Measurements from ENCODE around the gene GAREM1. TPM values are rescaled to one million over a fixed set of nuclear protein-coding genes. Genes with fewer than 3 reads are reported as not detected.

GAREM1 gene
- total and polyA plus RNA-seq, 12 donors: 3.5 to 69.5 (median 23.0) TPM

DNA sequence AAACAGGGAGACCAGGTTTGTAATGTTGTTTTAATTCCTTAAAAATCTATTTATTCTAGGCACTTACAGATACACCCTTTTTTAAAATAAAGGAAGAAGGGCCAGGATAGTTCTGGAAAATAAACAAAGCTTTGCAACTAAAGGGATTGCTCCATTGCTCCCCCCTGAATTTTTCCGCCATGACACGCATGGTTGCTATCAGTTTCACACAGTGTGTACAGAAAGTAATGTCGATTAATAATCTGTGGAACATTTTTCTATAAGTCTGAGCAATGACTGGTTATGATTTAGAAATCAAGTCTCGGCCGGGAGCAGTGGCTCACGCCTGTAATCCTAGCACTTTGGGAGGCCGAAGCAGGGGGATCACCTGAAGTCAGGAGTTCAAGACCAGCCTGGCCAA is 90.8 kb downstream of the GAREM1 start:
- Histone ChIP-seq H3K27ac (no peak overlapping the region), H3K36me3 (replicated peaks in 1 of 2) (no peaks in the 10 kb centered on the region), H3K4me3 (no peak overlapping the region), H3K27me3 (no peaks in the 10 kb centered on the region), H3K9me3 (replicated peaks in 1 of 3) (no peaks in the 10 kb centered on the region), H3K4me1 (replicated peaks in 1 of 2) (peaks cover 20 to 25% of the 10 kb centered on the region in 2 donors)
- TF ChIP-seq, protein P1, sequence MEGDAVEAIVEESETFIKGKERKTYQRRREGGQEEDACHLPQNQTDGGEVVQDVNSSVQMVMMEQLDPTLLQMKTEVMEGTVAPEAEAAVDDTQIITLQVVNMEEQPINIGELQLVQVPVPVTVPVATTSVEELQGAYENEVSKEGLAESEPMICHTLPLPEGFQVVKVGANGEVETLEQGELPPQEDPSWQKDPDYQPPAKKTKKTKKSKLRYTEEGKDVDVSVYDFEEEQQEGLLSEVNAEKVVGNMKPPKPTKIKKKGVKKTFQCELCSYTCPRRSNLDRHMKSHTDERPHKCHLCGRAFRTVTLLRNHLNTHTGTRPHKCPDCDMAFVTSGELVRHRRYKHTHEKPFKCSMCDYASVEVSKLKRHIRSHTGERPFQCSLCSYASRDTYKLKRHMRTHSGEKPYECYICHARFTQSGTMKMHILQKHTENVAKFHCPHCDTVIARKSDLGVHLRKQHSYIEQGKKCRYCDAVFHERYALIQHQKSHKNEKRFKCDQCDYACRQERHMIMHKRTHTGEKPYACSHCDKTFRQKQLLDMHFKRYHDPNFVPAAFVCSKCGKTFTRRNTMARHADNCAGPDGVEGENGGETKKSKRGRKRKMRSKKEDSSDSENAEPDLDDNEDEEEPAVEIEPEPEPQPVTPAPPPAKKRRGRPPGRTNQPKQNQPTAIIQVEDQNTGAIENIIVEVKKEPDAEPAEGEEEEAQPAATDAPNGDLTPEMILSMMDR (IDR thresholded peaks at IDR 0.05): no peak
- no peak for TF ChIP-seq POLR2A (IDR thresholded peaks at IDR 0.05)
- 95 to 97% (median 97%) methylated on average over 7 of the region's 7 CpGs for WGBS, 4 donors
- DNase-seq: no peak
- intact Hi-C loops (cut with DNase I): loop anchor here in 1 of 2 donors (10.0 kb wide), 1 partner anchor 85 kb away; no protein-coding TSS in a partner anchor

DNA sequence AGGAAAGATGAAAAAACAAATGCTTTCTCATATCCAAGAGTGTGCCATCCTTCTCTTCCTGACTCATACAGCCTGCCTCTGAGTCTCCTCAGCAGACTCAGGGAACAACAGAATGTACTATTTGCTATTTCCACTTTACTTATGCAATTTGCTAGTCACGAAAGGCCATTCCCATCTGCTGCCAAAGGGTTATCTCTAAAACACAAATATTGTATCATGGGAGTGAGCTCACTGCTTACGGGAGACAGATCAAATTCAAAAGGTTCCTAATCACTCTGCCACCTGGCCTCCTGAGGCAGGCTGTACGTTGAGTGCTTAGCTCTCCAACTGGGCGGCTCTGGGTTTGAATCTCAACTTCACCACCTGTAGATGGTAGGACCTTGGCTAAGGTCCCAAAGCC is 92.0 kb downstream of the GAREM1 start:
- no peak overlapping the region for H3K4me3 ChIP-seq
- intact Hi-C loops (cut with DNase I): no loop called here

GRCh38 chr18:32373995-32374394 is 96.7 kb downstream of the GAREM1 start:
- TF ChIP-seq, protein P1 (IDR thresholded peaks at IDR 0.05): no peak
- TF ChIP-seq POLR2A (IDR thresholded peaks at IDR 0.05): no peak
- Histone ChIP-seq H3K4me1 (replicated peaks in 1 of 2) (peaks cover 7 to 9% of the 10 kb centered on the region in 2 donors), H3K9me3 (replicated peaks in 1 of 3) (no peaks in the 10 kb centered on the region), H3K36me3 (replicated peaks in 1 of 2) (no peaks in the 10 kb centered on the region), H3K27ac (no peak overlapping the region), H3K27me3 (no peaks in the 10 kb centered on the region), H3K4me3 (no peak overlapping the region)
- 28 to 41% (median 38%) methylated on average over 3 of the region's 3 CpGs for WGBS, 4 donors
- intact Hi-C loops (cut with DNase I): no loop called here
- peak in 5 of 7 donors; percentile 46 to 67 (median 50) for DNase-seq

More for the DNA sequence above, 92.0 kb downstream of the GAREM1 start:
- H3K36me3 ChIP-seq (replicated peaks in 1 of 2): no peaks in the 10 kb centered on the region
- no peaks in the 10 kb centered on the region for H3K9me3 ChIP-seq (replicated peaks in 1 of 3)
- TF ChIP-seq POLR2A (IDR thresholded peaks at IDR 0.05): peak in 1 of 2 donors; percentile 70
- TF ChIP-seq, protein P1 (IDR thresholded peaks at IDR 0.05): no peak
- no peaks in the 10 kb centered on the region for H3K27me3 ChIP-seq
- H3K4me1 ChIP-seq (replicated peaks in 1 of 2): peaks cover 20 to 24% of the 10 kb centered on the region in 2 donors
- DNase-seq: peak; percentile 43 to 73 (median 65)
- WGBS, 4 donors: 40 to 50% (median 47%) methylated on average over 4 of the region's 4 CpGs
- H3K27ac ChIP-seq: peak overlapping the region in 4 of 5 donors; percentile 54 to 83 (median 64)

- H3K27ac ChIP-seq: no peak overlapping the region
- no peaks in the 10 kb centered on the region for H3K27me3 ChIP-seq
- TF ChIP-seq, protein P1 (IDR thresholded peaks at IDR 0.05): no peak
- TF ChIP-seq POLR2A (IDR thresholded peaks at IDR 0.05): no peak
- H3K4me3 ChIP-seq: no peak overlapping the region
- WGBS, 4 donors: 95 to 99% (median 97%) methylated on average over 4 of the region's 4 CpGs
- H3K4me1 ChIP-seq (replicated peaks in 1 of 2): peaks cover 6 to 9% of the 10 kb centered on the region in 2 donors
- intact Hi-C loops (cut with DNase I): no loop called here
- no peaks in the 10 kb centered on the region for H3K36me3 ChIP-seq (replicated peaks in 1 of 2)
- H3K9me3 ChIP-seq (replicated peaks in 1 of 3): no peaks in the 10 kb centered on the region
- DNase-seq: no peak
Measured at GRCh38 chr18:32373505-32373904, 97.2 kb downstream of the GAREM1 start.
